ENCODE measurements around the gene PDE10A. TPM values are rescaled to one million over a fixed set of nuclear protein-coding genes. Genes with fewer than 3 reads are reported as not detected.

Gene PDE10A
- total and polyA plus RNA-seq, 2 of the 8 experiments (the other 6 are each of a cell fraction or from before 2014, with no cell fraction given): 1.1 to 2.4 TPM

DNA sequence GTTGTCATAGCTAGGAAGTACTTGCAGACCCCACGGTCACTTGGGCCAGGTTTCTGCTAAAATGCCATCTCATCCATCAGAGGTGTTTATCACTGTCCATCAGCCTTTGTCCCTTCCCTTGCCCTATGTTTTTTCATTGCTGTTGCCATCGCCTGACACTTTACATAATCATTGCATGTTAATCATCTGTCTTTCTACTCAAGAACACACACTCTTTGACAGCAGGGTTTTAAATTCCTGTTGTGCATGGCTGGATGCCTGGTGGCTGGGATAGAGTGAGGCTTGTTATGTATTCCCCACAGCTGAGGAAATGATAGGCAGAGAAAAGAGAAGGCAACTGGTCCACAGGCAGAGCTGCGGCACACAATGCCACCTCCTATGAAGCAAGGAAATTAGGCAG is 341.9 kb downstream of the PDE10A start (continued):
- no peak for TF ChIP-seq CBX8 (IDR thresholded peaks at IDR 0.05; ENCODE audit: borderline replicate concordance, low read depth, low read length)
- TF ChIP-seq BACH1 (IDR thresholded peaks at IDR 0.05; ENCODE audit: low read length): no peak
- TF ChIP-seq, protein P1, sequence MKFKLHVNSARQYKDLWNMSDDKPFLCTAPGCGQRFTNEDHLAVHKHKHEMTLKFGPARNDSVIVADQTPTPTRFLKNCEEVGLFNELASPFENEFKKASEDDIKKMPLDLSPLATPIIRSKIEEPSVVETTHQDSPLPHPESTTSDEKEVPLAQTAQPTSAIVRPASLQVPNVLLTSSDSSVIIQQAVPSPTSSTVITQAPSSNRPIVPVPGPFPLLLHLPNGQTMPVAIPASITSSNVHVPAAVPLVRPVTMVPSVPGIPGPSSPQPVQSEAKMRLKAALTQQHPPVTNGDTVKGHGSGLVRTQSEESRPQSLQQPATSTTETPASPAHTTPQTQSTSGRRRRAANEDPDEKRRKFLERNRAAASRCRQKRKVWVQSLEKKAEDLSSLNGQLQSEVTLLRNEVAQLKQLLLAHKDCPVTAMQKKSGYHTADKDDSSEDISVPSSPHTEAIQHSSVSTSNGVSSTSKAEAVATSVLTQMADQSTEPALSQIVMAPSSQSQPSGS (IDR thresholded peaks at IDR 0.05; ENCODE audit: low read length): no peak
